B cell (primary cell): ENCODE data around the gene MNAT1.

ENCODE experiments used
- EZH2 ChIP-seq: IDR thresholded peaks from 2 replicates; pipeline ENCODE4 v1.6.1; 2012; ENCODE audit warnings: borderline replicate concordance, low read depth, mild to moderate bottlenecking, moderate library complexity, low read length; ENCODE audit not compliant: insufficient read depth, poor library complexity, severe bottlenecking
- TF ChIP-seq, protein P1 (sequence below): fragments of 200-600 bp; IDR thresholded peaks from one replicate; pipeline ENCODE4 v1.8.0; 2022; ENCODE audit warnings: antibody characterized with exemption, mild to moderate bottlenecking

DNA sequence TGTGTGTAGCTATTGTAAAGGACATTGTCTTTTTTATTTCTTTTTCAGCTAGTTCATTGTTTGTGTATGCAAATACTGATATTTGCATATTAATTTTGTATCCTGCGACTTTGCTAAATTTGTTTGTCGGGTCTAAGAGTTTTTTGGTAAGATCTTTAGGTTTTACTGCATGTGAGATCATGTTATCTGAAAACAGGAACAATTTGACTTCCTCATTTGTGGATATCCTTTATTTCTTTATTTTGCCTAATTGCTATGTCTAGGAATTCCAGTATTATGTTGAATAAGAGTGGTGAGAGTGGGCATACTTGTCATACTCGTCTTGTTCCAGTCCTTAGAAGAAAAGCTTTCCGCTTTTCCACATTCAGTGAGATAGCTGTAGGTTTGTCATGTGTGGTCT, 39.2 kb upstream of the MNAT1 start:
- TF ChIP-seq, protein P1, sequence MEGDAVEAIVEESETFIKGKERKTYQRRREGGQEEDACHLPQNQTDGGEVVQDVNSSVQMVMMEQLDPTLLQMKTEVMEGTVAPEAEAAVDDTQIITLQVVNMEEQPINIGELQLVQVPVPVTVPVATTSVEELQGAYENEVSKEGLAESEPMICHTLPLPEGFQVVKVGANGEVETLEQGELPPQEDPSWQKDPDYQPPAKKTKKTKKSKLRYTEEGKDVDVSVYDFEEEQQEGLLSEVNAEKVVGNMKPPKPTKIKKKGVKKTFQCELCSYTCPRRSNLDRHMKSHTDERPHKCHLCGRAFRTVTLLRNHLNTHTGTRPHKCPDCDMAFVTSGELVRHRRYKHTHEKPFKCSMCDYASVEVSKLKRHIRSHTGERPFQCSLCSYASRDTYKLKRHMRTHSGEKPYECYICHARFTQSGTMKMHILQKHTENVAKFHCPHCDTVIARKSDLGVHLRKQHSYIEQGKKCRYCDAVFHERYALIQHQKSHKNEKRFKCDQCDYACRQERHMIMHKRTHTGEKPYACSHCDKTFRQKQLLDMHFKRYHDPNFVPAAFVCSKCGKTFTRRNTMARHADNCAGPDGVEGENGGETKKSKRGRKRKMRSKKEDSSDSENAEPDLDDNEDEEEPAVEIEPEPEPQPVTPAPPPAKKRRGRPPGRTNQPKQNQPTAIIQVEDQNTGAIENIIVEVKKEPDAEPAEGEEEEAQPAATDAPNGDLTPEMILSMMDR = no peak
- TF ChIP-seq EZH2 = no peak
